SK-N-SH (cell line): ENCODE data around the gene LEPROT.

Experiments
- EP300 ChIP-seq, 2 experiments: IDR thresholded peaks; 2 replicates each; pipeline versions ENCODE4 v1.4.0 to v1.6.1; 2012; ENCODE audit warnings: borderline replicate concordance in 1 of 2, low read depth in 1 of 2, low read length in 1 of 2
- POLR2AphosphoS5 ChIP-seq: IDR thresholded peaks from 2 replicates; pipeline ENCODE4 v1.6.1; 2012; ENCODE audit warnings: low read depth, low read length
- RXRA ChIP-seq: IDR thresholded peaks from 2 replicates; pipeline ENCODE4 v1.4.0; 2012; ENCODE audit warnings: low read depth, mild to moderate bottlenecking, borderline replicate concordance
- SMC3 ChIP-seq: IDR thresholded peaks from 2 replicates; pipeline ENCODE4 v1.6.1; 2012; ENCODE audit warnings: low read depth, low read length, improper control_type of control experiment
- TAF1 ChIP-seq: IDR thresholded peaks from 2 replicates; pipeline ENCODE4 v1.6.1; 2012; ENCODE audit warnings: low read depth, mild to moderate bottlenecking, low read length, moderate library complexity, borderline replicate concordance
- TF ChIP-seq, protein P1 (sequence below): fragments of 200-600 bp; sonication (generic); IDR thresholded peaks from 2 replicates; pipeline ENCODE4 v1.6.1; 2017; ENCODE audit warnings: antibody characterized with exemption, mild to moderate bottlenecking, moderate library complexity
- TF ChIP-seq, protein P2 (sequence below): IDR thresholded peaks from 2 replicates; pipeline ENCODE4 v1.6.1; 2012; ENCODE audit warnings: mild to moderate bottlenecking, low read depth, low read length, moderate library complexity
- TF ChIP-seq, protein P3 (sequence below): IDR thresholded peaks from 2 replicates; pipeline ENCODE4 v1.4.0; 2012; ENCODE audit warnings: low read depth
- TF ChIP-seq, protein P4 (sequence below): IDR thresholded peaks from 2 replicates; pipeline ENCODE4 v1.4.0; 2012; ENCODE audit warnings: low read depth, borderline replicate concordance
- TF ChIP-seq, protein P5 (sequence below): fragments of 150-350 bp; IDR thresholded peaks from 2 replicates; pipeline ENCODE4 v1.6.1; 2017; ENCODE audit warnings: antibody characterized with exemption, low read length, low read depth, borderline replicate concordance

DNA sequence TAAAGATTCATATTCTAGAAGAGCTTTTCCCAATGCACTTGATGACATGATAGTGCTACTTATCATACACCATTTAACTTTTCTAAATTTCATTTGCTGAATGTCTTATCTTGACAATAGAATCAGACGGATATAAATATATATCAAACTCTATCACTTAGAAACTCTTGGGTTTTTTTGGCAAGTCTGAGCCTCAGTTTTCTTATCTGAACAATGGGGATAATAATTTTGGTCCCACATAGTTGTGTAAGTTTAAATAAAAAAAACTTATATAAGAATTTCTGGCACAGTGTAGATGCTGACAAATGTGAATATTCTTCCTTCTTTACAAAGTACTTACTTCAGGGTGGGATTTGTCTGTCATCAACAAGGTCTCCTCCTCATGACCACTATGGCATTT, 21.5 kb upstream of the LEPROT start:
- TF ChIP-seq, protein P1, sequence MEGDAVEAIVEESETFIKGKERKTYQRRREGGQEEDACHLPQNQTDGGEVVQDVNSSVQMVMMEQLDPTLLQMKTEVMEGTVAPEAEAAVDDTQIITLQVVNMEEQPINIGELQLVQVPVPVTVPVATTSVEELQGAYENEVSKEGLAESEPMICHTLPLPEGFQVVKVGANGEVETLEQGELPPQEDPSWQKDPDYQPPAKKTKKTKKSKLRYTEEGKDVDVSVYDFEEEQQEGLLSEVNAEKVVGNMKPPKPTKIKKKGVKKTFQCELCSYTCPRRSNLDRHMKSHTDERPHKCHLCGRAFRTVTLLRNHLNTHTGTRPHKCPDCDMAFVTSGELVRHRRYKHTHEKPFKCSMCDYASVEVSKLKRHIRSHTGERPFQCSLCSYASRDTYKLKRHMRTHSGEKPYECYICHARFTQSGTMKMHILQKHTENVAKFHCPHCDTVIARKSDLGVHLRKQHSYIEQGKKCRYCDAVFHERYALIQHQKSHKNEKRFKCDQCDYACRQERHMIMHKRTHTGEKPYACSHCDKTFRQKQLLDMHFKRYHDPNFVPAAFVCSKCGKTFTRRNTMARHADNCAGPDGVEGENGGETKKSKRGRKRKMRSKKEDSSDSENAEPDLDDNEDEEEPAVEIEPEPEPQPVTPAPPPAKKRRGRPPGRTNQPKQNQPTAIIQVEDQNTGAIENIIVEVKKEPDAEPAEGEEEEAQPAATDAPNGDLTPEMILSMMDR = no peak
- TF ChIP-seq EP300 (IDR thresholded peaks at IDR 0.05; ENCODE audit: borderline replicate concordance in 1 of 2, low read depth in 1 of 2, low read length in 1 of 2) (no peak), POLR2AphosphoS5 (no peak), SMC3 (no peak), RXRA (no peak), TAF1 (no peak)
- TF ChIP-seq, protein P2, sequence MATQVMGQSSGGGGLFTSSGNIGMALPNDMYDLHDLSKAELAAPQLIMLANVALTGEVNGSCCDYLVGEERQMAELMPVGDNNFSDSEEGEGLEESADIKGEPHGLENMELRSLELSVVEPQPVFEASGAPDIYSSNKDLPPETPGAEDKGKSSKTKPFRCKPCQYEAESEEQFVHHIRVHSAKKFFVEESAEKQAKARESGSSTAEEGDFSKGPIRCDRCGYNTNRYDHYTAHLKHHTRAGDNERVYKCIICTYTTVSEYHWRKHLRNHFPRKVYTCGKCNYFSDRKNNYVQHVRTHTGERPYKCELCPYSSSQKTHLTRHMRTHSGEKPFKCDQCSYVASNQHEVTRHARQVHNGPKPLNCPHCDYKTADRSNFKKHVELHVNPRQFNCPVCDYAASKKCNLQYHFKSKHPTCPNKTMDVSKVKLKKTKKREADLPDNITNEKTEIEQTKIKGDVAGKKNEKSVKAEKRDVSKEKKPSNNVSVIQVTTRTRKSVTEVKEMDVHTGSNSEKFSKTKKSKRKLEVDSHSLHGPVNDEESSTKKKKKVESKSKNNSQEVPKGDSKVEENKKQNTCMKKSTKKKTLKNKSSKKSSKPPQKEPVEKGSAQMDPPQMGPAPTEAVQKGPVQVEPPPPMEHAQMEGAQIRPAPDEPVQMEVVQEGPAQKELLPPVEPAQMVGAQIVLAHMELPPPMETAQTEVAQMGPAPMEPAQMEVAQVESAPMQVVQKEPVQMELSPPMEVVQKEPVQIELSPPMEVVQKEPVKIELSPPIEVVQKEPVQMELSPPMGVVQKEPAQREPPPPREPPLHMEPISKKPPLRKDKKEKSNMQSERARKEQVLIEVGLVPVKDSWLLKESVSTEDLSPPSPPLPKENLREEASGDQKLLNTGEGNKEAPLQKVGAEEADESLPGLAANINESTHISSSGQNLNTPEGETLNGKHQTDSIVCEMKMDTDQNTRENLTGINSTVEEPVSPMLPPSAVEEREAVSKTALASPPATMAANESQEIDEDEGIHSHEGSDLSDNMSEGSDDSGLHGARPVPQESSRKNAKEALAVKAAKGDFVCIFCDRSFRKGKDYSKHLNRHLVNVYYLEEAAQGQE = no peak
- TF ChIP-seq, protein P3, sequence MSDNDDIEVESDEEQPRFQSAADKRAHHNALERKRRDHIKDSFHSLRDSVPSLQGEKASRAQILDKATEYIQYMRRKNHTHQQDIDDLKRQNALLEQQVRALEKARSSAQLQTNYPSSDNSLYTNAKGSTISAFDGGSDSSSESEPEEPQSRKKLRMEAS = no peak
- TF ChIP-seq, protein P4, sequence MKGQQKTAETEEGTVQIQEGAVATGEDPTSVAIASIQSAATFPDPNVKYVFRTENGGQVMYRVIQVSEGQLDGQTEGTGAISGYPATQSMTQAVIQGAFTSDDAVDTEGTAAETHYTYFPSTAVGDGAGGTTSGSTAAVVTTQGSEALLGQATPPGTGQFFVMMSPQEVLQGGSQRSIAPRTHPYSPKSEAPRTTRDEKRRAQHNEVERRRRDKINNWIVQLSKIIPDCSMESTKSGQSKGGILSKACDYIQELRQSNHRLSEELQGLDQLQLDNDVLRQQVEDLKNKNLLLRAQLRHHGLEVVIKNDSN = no peak
- TF ChIP-seq, protein P5, sequence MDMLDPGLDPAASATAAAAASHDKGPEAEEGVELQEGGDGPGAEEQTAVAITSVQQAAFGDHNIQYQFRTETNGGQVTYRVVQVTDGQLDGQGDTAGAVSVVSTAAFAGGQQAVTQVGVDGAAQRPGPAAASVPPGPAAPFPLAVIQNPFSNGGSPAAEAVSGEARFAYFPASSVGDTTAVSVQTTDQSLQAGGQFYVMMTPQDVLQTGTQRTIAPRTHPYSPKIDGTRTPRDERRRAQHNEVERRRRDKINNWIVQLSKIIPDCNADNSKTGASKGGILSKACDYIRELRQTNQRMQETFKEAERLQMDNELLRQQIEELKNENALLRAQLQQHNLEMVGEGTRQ = no peak
